Mesendoderm (in vitro differentiated cells): ENCODE data around the gene MSTO1.
"Not testable (repeated sequence)": the region's sequence is repeated elsewhere in the genome, so short reads cannot be mapped to it uniquely, and the experiment has no call there.

Source experiments
- DNase-seq: peaks from one replicate; pipeline ENCODE4 v3.0.0; 2013
- H2AK5ac ChIP-seq: 2 replicates; pipeline ENCODE4 v1.6.1; 2013; ENCODE audit warnings: low read length, inconsistent platforms
- H2BK120ac ChIP-seq: 2 replicates; pipeline ENCODE4 v1.6.1; 2013; ENCODE audit warnings: low read depth, mild to moderate bottlenecking, low read length, moderate library complexity, mixed read lengths
- H2BK15ac ChIP-seq: replicated peaks from 2 replicates; pipeline ENCODE4 v1.6.1; 2013; ENCODE audit warnings: low read depth, mild to moderate bottlenecking, moderate library complexity
- H2BK5ac ChIP-seq: 2 replicates; pipeline ENCODE4 v1.6.1; 2013; ENCODE audit warnings: low read length, inconsistent platforms
- H3K18ac ChIP-seq: 2 replicates; pipeline ENCODE4 v1.6.1; 2013; ENCODE audit warnings: mild to moderate bottlenecking, low read length, mixed read lengths
- H3K23ac ChIP-seq: one replicate; pipeline ENCODE4 v1.6.1; 2013; ENCODE audit warnings: low read length
- H3K27ac ChIP-seq: 2 replicates; pipeline ENCODE4 v1.5.1; 2013; ENCODE audit warnings: low read depth, mild to moderate bottlenecking, inconsistent platforms, low read length, moderate library complexity
- H3K27me3 ChIP-seq: 2 replicates; pipeline ENCODE4 v1.6.1; 2013; ENCODE audit warnings: low read length, control low read depth, mild to moderate bottlenecking, inconsistent platforms; ENCODE audit not compliant: insufficient read depth, poor library complexity
- H3K36me3 ChIP-seq: 2 replicates; pipeline ENCODE4 v1.6.1; 2013; ENCODE audit warnings: low read length, inconsistent platforms; ENCODE audit not compliant: control insufficient read depth, insufficient read depth
- H3K4ac ChIP-seq: one replicate; pipeline ENCODE4 v1.6.1; 2013; ENCODE audit warnings: low read depth, mild to moderate bottlenecking, low read length, moderate library complexity
- H3K4me1 ChIP-seq: 2 replicates; pipeline ENCODE4 v1.6.1; 2013; ENCODE audit warnings: low read depth, low read length, inconsistent platforms; ENCODE audit not compliant: control insufficient read depth
- H3K4me2 ChIP-seq: 2 replicates; pipeline ENCODE4 v1.6.1; 2013; ENCODE audit warnings: low read length
- H3K4me3 ChIP-seq: 2 replicates; pipeline ENCODE4 v1.5.1; 2013; ENCODE audit warnings: mild to moderate bottlenecking, low read length
- H3K56ac ChIP-seq: one replicate; pipeline ENCODE4 v1.6.1; 2013; ENCODE audit warnings: low read length
- H3K79me1 ChIP-seq: 2 replicates; pipeline ENCODE4 v1.6.1; 2013; ENCODE audit warnings: low read length, inconsistent platforms
- H3K79me2 ChIP-seq: 2 replicates; pipeline ENCODE4 v1.6.1; 2013; ENCODE audit warnings: mild to moderate bottlenecking, low read length; ENCODE audit not compliant: control insufficient read depth, insufficient read depth
- H3K9ac ChIP-seq: 2 replicates; pipeline ENCODE4 v1.6.1; 2013; ENCODE audit warnings: low read length, inconsistent platforms
- H4K5ac ChIP-seq: one replicate; pipeline ENCODE4 v1.6.1; 2013; ENCODE audit warnings: low read length
- H4K8ac ChIP-seq: one replicate; pipeline ENCODE4 v1.6.1; 2013; ENCODE audit warnings: low read depth, mild to moderate bottlenecking, control low read depth, low read length, moderate library complexity
- WGBS: extraction: QIAGEN DNeasy Blood & Tissue Kit; methylation state at CpG from one replicate; pipeline ENCODE4 v1.1.7; 2013; ENCODE audit warnings: low lambda C conversion rate, missing lambda C conversion rate; ENCODE audit not compliant: insufficient coverage; ENCODE audit errors: extremely low coverage; 5-methylcytosine and 5-hydroxymethylcytosine counted together

The MSTO1 gene

DNA sequence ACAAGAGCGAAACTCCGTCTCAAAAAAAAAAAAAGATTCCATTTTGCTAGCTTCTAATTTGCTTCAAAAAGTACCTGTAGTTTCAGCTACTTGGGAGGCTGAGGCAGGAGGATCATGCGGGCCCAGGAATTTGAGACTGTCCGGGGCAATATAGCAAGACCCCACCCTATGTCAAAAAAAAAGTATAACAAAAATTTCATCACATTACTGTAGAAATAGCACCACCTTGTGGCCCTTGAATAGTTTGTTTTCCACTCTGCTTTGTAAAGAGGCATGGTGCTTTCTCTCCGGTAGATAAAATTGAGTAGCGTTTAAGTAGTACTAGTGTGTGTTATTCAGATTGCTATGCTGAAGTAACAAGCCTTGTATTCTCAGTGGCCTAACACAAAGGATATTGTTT, 18.2 kb upstream of the MSTO1 start:
- Histone ChIP-seq H3K4me2 (no peak overlapping the region), H2AK5ac (no peak overlapping the region), H3K79me2 (no peaks in the 10 kb centered on the region), H3K27ac (no peak overlapping the region), H3K4me3 (no peak overlapping the region), H2BK5ac (no peak overlapping the region), H4K8ac (no peak overlapping the region), H2BK15ac (no peak overlapping the region), H3K27me3 (no peaks in the 10 kb centered on the region), H3K9ac (no peak overlapping the region), H2BK120ac (no peak overlapping the region), H3K4me1 (no peaks in the 10 kb centered on the region), H3K36me3 (no peaks in the 10 kb centered on the region), H3K79me1 (no peaks in the 10 kb centered on the region), H3K18ac (no peak overlapping the region), H3K23ac (no peak overlapping the region), H3K4ac (no peak overlapping the region), H3K56ac (no peak overlapping the region), H4K5ac (no peak overlapping the region)
- WGBS = no CpG with 5 or more reads among the region's 6 CpGs
- peak; percentile 62 for DNase-seq

DNA sequence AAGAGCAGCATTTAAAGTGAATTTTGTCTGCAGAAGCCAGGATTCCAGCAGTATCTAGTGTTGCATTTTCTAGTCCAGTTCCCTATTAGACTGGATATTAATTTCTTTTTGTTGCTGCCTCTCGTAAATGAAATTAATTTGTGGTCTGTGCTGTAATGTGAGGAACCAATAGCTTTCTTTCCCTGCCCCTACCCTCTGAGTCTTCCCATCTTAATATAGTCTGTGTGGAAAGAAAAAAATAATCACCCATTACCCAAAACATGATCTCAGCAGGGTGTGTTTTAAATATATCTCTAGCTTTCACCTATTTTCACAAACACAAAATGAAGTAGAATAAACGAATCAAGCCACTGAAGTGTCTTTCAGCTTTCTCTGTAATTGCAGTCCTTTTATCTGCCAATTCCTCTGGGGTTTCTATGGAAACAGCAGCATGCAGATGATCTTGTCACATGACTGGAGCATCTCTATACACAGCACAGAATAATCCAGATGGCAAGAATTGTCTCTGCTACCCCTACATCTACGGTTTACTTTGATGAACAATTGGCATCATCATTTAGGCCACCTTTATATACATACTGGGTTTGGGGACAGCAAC, 14.0 kb upstream of the MSTO1 start:
- H3K18ac ChIP-seq, H2BK120ac ChIP-seq, H2BK5ac ChIP-seq, H3K4me2 ChIP-seq, H3K23ac ChIP-seq, H3K9ac ChIP-seq, H3K79me2 ChIP-seq, H3K4me3 ChIP-seq, H3K27me3 ChIP-seq, H2BK15ac ChIP-seq, H3K36me3 ChIP-seq, H2AK5ac ChIP-seq, H4K5ac ChIP-seq, H3K56ac ChIP-seq, H3K4ac ChIP-seq, H3K27ac ChIP-seq, DNase-seq, H4K8ac ChIP-seq, H3K4me1 ChIP-seq, H3K79me1 ChIP-seq: not testable (repeated sequence)
- no CpG with 5 or more reads among the region's 3 CpGs for WGBS

- Histone ChIP-seq H3K18ac (no peak overlapping the region), H3K4me3 (no peak overlapping the region), H2AK5ac (no peak overlapping the region), H3K4me1 (no peaks in the 10 kb centered on the region), H3K36me3 (no peaks in the 10 kb centered on the region), H3K56ac (no peak overlapping the region), H2BK15ac (no peak overlapping the region), H3K4ac (no peak overlapping the region), H3K79me1 (no peaks in the 10 kb centered on the region), H3K9ac (no peak overlapping the region), H3K4me2 (no peak overlapping the region), H4K8ac (no peak overlapping the region), H3K79me2 (no peaks in the 10 kb centered on the region), H3K27me3 (no peaks in the 10 kb centered on the region), H3K27ac (no peak overlapping the region), H2BK120ac (no peak overlapping the region), H2BK5ac (no peak overlapping the region), H4K5ac (no peak overlapping the region), H3K23ac (no peak overlapping the region)
- no CpG with 5 or more reads among the region's 5 CpGs for WGBS
- no peak for DNase-seq
Observed at GRCh38 chr1:155596864-155597263, 13.2 kb upstream of the MSTO1 start.

GRCh38 chr1:155598842-155599331, 11.1 kb upstream of the MSTO1 start:
- WGBS = no CpG with 5 or more reads among the region's 12 CpGs
- peak; percentile 62 for DNase-seq
- no peak overlapping the region for H3K4me3 ChIP-seq

DNA sequence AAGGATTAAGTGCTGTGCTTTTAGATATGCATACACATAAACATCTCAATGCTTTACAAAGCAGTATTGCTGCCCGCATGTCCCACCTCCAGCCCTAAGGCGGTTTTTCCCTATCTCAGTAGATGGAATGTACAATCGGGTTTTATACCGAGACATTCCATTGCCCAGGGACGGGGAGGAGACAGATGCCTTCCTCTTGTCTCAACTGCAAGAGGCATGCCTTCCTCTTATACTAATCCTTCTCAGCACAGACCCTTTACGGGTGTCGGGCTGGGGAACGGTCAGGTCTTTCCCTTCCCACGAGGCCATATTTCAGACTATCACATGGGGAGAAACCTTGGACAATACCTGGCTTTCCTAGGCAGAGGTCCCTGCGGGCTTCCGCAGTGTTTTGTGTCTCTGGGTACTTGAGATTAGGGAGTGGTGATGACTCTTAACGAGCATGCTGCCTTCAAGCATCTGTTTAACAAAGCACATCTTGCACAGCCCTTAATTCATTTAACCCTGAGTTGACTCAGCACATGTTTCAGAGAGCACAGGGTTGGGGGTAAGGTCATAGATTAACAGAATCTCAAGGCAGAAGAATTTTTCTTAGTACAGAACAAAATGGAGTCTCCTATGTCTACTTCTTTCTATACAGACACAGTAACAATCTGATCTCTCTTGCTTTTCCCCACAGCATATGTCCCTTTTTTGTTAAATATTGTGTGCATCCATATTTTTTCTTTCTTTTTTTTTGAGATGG, 10.0 kb upstream of the MSTO1 start:
- H4K8ac ChIP-seq, H3K36me3 ChIP-seq, H2BK15ac ChIP-seq, H3K23ac ChIP-seq, DNase-seq, H3K4me1 ChIP-seq, H3K9ac ChIP-seq, H2BK120ac ChIP-seq, H3K18ac ChIP-seq, H3K4ac ChIP-seq, H3K79me2 ChIP-seq, H4K5ac ChIP-seq, H3K4me3 ChIP-seq, H3K79me1 ChIP-seq, H3K56ac ChIP-seq, H3K27ac ChIP-seq, H3K4me2 ChIP-seq, H2AK5ac ChIP-seq, H2BK5ac ChIP-seq, H3K27me3 ChIP-seq: not testable (repeated sequence)
- WGBS = no CpG with 5 or more reads among the region's 12 CpGs

More at GRCh38 chr1:155598842-155599331, 11.1 kb upstream of the MSTO1 start:
- Histone ChIP-seq H3K79me1 (no peaks in the 10 kb centered on the region), H2BK15ac (no peak overlapping the region), H3K36me3 (no peaks in the 10 kb centered on the region), H2AK5ac (no peak overlapping the region), H3K4me2 (no peak overlapping the region), H3K56ac (no peak overlapping the region), H3K9ac (no peak overlapping the region), H3K79me2 (no peaks in the 10 kb centered on the region), H4K5ac (no peak overlapping the region), H3K27me3 (no peaks in the 10 kb centered on the region), H3K23ac (no peak overlapping the region), H4K8ac (no peak overlapping the region), H2BK5ac (no peak overlapping the region), H3K4me1 (no peaks in the 10 kb centered on the region), H2BK120ac (no peak overlapping the region), H3K27ac (no peak overlapping the region), H3K4ac (no peak overlapping the region), H3K18ac (no peak overlapping the region)
